Bronchial epithelial cell (primary cell): ENCODE data around the gene DAB2IP. TPM values are rescaled to one million over a fixed set of nuclear protein-coding genes. Genes with fewer than 3 reads are reported as not detected.
A peak's percentile ranks its signal among the peaks of the same experiment; 100 is the strongest.

Experiments
- DNase-seq: peaks from one replicate; pipeline ENCODE4 v3.0.0-alpha.2; 2010; ENCODE audit warnings: low read depth
- FAIRE-seq: peaks from 2 replicates; lab custom pipeline; 2011; peaks lifted over from hg19 to GRCh38; lab: Jason Lieb, UNC
- H3K27me3 ChIP-seq: 2 replicates; pipeline ENCODE4 v1.5.1; 2011; ENCODE audit warnings: low read length; ENCODE audit not compliant: control insufficient read depth, insufficient read depth
- H3K36me3 ChIP-seq: 2 replicates; pipeline ENCODE4 v1.5.1; 2011; ENCODE audit warnings: low read length; ENCODE audit not compliant: control insufficient read depth, insufficient read depth
- H3K4me3 ChIP-seq: 2 replicates; pipeline ENCODE4 v1.5.1; 2011; ENCODE audit warnings: mild to moderate bottlenecking, low read depth, low read length, control low read depth
- CTCF ChIP-seq: IDR thresholded peaks from 2 replicates; pipeline ENCODE4 v1.5.1; 2011; ENCODE audit warnings: mild to moderate bottlenecking, moderate library complexity, low read length, control low read depth, inconsistent platforms; ENCODE audit not compliant: insufficient read depth, severe bottlenecking
- total RNA-seq: library from RNA; depleted of rRNA; stranded (reverse); fragments of >200 nt; gene quantifications from 2 replicates; pipeline ENCODE4 v1.2.1, GENCODE V29; 2014

The DAB2IP gene
- total RNA-seq, 1 donor from 2014 or later: 8.4 TPM

- peaks cover 3% of the 10 kb centered on the region for H3K27me3 ChIP-seq
- H3K36me3 ChIP-seq: no peaks in the 10 kb centered on the region
- DNase-seq (no peak), FAIRE-seq (no peak)
- no peak for TF ChIP-seq CTCF
- H3K4me3 ChIP-seq: no peak overlapping the region
Measured at GRCh38 chr9:121801579-121801978, 150.1 kb downstream of the DAB2IP start.

DNA sequence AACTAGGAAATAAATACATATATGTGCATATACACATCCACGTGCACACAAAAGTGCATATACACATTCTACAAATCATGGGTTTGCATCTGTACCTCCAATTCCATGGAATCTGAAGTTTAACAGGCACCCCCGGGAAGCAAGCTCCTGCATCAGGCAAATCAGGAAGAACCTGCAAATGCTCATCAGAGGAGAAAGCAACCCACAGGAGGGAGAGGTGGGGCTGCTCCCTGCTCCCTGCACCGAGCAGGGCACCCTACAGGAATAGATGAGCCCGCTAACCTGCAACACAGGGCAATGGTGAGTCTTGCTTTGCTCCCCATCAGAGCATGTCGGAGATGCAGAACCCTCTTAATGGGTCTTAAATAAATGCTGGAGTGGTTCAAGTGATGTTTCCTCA is 151.3 kb downstream of the DAB2IP start:
- no peak overlapping the region for H3K4me3 ChIP-seq
- no peak for DNase-seq
- no peaks in the 10 kb centered on the region for H3K36me3 ChIP-seq
- H3K27me3 ChIP-seq: peaks cover 3% of the 10 kb centered on the region
- no peak for FAIRE-seq
- TF ChIP-seq CTCF: no peak

DNA sequence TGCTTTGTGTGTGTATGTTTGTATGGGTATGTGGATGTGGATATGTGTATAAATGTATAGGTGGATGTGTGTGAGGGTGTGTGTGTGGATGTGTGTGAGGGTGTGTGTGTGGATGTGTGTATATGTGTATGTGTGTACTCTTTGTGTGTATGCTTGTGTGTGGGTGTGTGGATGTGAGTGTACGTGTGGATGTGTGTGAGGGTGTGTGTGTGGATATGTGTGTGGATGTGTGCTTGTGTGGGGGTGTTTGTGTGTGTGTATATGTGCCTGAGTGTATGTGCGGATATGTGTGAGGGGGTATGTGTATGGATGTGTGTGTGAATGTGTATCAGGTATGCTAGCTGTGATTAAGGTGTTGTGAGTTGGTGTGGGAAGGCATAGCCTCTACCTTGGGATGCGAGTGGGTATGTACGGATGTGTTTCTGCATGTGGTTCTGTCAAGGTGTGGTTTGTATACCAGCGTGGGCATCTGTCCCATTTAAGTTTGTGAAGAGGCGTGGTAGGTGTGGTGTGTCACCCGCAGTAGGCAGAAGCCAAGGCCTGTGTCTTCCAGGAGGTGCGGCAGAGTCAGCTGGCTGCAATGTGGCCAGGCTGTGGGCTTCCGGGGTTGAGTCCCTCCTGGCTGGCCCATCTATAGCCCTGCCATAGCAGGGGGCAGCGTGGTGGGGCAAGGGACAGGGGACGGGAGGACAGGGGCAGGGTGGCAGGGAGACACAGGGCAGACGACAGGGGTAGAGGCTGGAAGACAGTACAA is 155.8 kb downstream of the DAB2IP start:
- no peaks in the 10 kb centered on the region for H3K36me3 ChIP-seq
- TF ChIP-seq CTCF: no peak
- no peak for DNase-seq
- peaks cover 3% of the 10 kb centered on the region for H3K27me3 ChIP-seq
- peak; percentile 18 for FAIRE-seq
- H3K4me3 ChIP-seq: no peak overlapping the region

DNA sequence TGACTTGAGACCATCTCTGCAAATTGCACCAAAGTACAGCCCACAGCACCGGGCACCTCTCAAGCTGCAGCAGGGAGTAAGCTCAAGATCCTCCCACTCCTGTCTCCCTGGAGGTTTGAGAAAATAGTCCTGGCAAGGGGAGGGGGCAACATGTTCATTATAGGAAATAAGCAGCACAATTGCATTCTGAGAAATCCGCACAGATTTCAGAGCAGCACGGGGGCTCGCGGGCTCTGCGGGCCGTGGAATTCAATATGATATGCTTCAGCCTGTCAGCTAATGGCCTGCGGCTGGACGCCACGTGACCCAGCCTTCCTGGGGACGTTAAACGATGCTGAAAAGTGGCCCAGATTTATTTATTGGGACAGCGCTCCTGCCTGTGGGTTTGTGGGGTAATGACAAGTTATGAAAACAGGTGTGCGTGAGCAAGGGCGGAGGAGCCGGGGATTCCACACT is 156.4 kb downstream of the DAB2IP start:
- Histone ChIP-seq H3K27me3 (peaks cover 1% of the 10 kb centered on the region), H3K36me3 (no peaks in the 10 kb centered on the region), H3K4me3 (no peak overlapping the region)
- FAIRE-seq (no peak), DNase-seq (no peak)
- TF ChIP-seq CTCF: no peak

- FAIRE-seq (no peak), DNase-seq (no peak)
- H3K4me3 ChIP-seq: no peak overlapping the region
- H3K36me3 ChIP-seq: no peaks in the 10 kb centered on the region
- no peak for TF ChIP-seq CTCF
- H3K27me3 ChIP-seq: no peaks in the 10 kb centered on the region
Measured at GRCh38 chr9:121808781-121809180, 157.3 kb downstream of the DAB2IP start.
